ENCODE data around the gene TET3.

The TET3 gene

DNA sequence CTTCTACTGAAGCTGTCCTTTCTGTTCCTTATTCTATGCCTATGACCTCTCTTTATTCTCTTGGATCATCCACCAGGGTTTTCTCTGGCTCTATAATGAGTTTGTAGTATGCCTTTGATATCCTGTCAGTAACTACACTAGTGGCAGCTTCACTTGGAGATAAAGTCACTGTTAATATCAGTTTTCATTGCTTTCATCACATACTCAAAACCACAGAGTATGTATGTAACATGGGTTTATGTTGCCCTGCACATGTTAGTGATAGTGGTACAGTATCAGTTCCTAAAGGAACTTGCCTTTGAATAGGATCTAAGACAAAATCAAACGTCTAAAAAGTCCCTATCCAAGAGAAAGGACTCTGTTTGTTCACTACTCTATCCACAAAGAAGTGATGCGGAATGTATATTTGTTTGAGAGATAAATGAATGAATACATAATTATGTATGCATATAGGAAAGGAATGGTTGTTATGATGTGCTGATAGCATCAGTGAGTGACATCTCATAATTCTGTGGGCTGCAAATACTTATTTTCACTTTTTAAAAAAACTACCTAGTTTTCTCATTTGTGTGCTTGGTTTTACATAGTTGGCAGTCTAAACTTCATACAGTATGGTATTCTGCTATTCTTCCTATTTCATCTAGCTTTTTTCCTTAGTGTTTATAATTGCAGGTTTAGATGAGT lies 45.1 kb downstream of the TET3 start:
- no peak overlapping the region for H3K4me3 Mint-ChIP-seq
- peaks cover 40 to 81% of the 10 kb centered on the region in 2 donors for H3K4me1 Mint-ChIP-seq
- ATAC-seq (replicated peaks) (peak in 1 of 2 donors; percentile 26), DNase-seq (no peak)
- no peaks in the 10 kb centered on the region for H3K9me3 Mint-ChIP-seq
- peaks cover 8 to 15% of the 10 kb centered on the region in 2 donors for H3K36me3 Mint-ChIP-seq
- H3K27ac Mint-ChIP-seq = peak overlapping the region; percentile 15
- no peaks in the 10 kb centered on the region for H3K27me3 Mint-ChIP-seq

DNA sequence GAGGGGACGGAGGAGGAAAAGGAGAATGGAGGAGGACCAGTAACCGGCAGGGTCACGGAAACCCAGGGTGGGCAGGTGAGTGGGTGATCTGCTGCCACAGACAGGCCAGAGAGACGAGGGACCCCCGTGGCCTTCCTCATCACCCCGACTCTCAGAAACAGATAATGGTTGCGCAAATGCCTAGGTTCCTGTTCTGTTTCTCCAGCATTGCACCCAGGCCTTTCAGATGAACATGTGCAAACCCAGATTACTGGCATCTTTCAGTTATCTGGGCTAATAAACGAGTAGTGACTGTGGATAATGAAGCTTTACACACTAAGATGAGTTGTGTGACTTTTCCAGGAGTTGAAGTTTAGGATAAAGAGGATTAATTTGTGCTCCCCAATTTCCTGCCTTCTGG lies 46.5 kb downstream of the TET3 start:
- Mint-ChIP-seq H3K27me3 (no peaks in the 10 kb centered on the region), H3K4me1 (peaks cover 41 to 80% of the 10 kb centered on the region in 2 donors), H3K27ac (peak overlapping the region; percentile 83), H3K36me3 (peaks cover 10 to 15% of the 10 kb centered on the region in 2 donors), H3K4me3 (peak overlapping the region; percentile 40 to 60), H3K9me3 (no peaks in the 10 kb centered on the region)
- ATAC-seq (replicated peaks) = no peak
- DNase-seq = no peak

DNA sequence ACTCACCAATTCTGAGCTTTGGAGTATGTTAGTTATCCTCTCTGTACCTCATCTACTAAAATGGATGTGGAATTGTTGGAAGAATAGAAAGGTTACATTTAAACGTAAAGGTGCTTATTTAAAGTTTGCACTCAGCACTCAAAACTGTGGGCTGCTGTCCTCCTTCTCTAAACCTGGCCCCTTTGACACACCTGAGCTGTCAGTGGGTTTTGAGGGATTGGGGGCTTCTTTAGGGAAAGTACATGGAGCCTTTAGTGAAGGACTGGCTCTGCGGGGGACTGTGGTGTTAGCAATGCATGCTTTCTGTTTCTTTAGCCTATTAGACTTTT lies 47.2 kb downstream of the TET3 start:
- peaks cover 12 to 15% of the 10 kb centered on the region in 2 donors for H3K36me3 Mint-ChIP-seq
- peak overlapping the region; percentile 81 to 87 for H3K4me3 Mint-ChIP-seq
- ATAC-seq (replicated peaks) (no peak), DNase-seq (no peak)
- no peaks in the 10 kb centered on the region for H3K9me3 Mint-ChIP-seq
- peak overlapping the region; percentile 96 for H3K27ac Mint-ChIP-seq
- peaks cover 41 to 80% of the 10 kb centered on the region in 2 donors for H3K4me1 Mint-ChIP-seq
- no peaks in the 10 kb centered on the region for H3K27me3 Mint-ChIP-seq

DNA sequence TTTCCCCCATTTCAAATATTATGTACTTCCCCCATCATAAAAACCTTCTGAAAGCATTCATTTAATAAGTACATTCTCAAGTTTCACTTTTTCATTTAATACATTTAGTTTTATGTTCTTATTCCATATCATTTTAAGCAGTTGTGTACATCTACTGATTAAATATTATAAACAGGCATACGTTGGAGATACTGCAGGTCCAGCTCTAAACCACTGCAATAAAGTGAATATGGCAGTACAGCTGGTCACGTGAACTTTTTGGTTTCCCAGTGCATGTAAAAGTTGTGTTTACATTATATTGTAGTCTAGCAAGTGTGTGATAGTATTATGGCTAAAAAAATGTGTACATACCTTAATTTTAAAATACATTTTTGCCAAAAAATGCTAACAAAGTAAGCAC lies 48.7 kb downstream of the TET3 start:
- Mint-ChIP-seq H3K36me3 (peaks cover 13 to 18% of the 10 kb centered on the region in 2 donors), H3K4me1 (peaks cover 53 to 89% of the 10 kb centered on the region in 2 donors), H3K27ac (peak overlapping the region; percentile 96), H3K27me3 (no peaks in the 10 kb centered on the region), H3K9me3 (no peaks in the 10 kb centered on the region), H3K4me3 (peak overlapping the region; percentile 81 to 87)
- DNase-seq = no peak
- ATAC-seq (replicated peaks) = no peak

Data from stimulated activated naive B cell treated with anti-CD40 and anti-IgM and Interleukin-4, amounts not matched to agents 10 μg/mL and 1 μg/mL and 100 μg/mL, for 72 hours (primary cell).